ENCODE measurements around the gene FBXL17. TPM values are rescaled to one million over a fixed set of nuclear protein-coding genes. Genes with fewer than 3 reads are reported as not detected.
A peak's percentile ranks its signal among the peaks of the same experiment; 100 is the strongest.

FBXL17 gene
- total and polyA plus RNA-seq, 7 donors = 6.2 to 36.1 (median 30.3) TPM

- no peak for DNase-seq
- H3K36me3 ChIP-seq (ENCODE audit: insufficient read depth in 1 of 2, low read depth in 1 of 2) = peaks cover 0 to 13% of the 10 kb centered on the region in 2 donors
- peak overlapping the region; percentile 31 for H3K4me3 ChIP-seq
- H3K9me3 ChIP-seq = peaks cover 6% of the 10 kb centered on the region
- no peaks in the 10 kb centered on the region for H3K27me3 ChIP-seq (ENCODE audit: insufficient read depth in 3 of 3, low read length in 2 of 3)
- WGBS, 3 donors = 41 to 48% (median 48%) methylated on average over 8 of the region's 8 CpGs
- TF ChIP-seq, protein P1, sequence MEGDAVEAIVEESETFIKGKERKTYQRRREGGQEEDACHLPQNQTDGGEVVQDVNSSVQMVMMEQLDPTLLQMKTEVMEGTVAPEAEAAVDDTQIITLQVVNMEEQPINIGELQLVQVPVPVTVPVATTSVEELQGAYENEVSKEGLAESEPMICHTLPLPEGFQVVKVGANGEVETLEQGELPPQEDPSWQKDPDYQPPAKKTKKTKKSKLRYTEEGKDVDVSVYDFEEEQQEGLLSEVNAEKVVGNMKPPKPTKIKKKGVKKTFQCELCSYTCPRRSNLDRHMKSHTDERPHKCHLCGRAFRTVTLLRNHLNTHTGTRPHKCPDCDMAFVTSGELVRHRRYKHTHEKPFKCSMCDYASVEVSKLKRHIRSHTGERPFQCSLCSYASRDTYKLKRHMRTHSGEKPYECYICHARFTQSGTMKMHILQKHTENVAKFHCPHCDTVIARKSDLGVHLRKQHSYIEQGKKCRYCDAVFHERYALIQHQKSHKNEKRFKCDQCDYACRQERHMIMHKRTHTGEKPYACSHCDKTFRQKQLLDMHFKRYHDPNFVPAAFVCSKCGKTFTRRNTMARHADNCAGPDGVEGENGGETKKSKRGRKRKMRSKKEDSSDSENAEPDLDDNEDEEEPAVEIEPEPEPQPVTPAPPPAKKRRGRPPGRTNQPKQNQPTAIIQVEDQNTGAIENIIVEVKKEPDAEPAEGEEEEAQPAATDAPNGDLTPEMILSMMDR (IDR thresholded peaks at IDR 0.05) = no peak
- intact Hi-C loops (cut with DNase I) = no loop called here
- H3K4me1 ChIP-seq = peaks cover 26% of the 10 kb centered on the region
- H3K27ac ChIP-seq = peak overlapping the region; percentile 27
- peak in 3 of 4 donors; percentile 70 to 80 (median 77) for ATAC-seq
Measured at GRCh38 chr5:108367679-108368334, 14.1 kb downstream of the FBXL17 start.

DNA sequence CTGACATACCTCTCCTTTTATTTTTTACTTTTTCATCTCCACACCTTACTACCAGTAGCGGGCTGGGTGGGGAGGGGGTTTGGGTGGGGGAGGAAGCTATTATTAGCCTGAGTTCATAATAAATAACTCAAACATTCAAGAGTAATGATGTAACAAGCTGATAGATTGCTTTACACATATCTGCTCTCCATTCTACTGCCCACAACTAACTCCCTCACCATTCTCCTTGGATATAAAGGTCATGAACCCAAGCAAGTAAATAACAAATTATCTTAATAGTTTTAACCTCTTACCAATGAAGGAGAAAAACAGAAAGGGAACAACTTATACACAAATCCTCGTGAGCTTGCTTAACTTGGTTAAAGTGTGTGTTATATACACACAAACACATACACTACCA is 15.4 kb downstream of the FBXL17 start:
- 60 to 71% (median 66%) methylated on average over 2 of the region's 2 CpGs for WGBS, 3 donors
- ATAC-seq (peak in 2 of 4 donors; percentile 31 to 32), DNase-seq (no peak)
- intact Hi-C loops (cut with DNase I) = no loop called here
- Histone ChIP-seq H3K9me3 (no peaks in the 10 kb centered on the region), H3K36me3 (ENCODE audit: insufficient read depth in 1 of 2, low read depth in 1 of 2) (peaks cover 0 to 13% of the 10 kb centered on the region in 2 donors), H3K4me1 (peaks cover 26% of the 10 kb centered on the region), H3K4me3 (no peak overlapping the region), H3K27ac (peak overlapping the region; percentile 27), H3K27me3 (ENCODE audit: insufficient read depth in 3 of 3, low read length in 2 of 3) (no peaks in the 10 kb centered on the region)
- TF ChIP-seq, protein P1 (IDR thresholded peaks at IDR 0.05) = no peak

- DNase-seq (no peak), ATAC-seq (no peak)
- Histone ChIP-seq H3K4me1 (peaks cover 6% of the 10 kb centered on the region), H3K27ac (no peak overlapping the region), H3K36me3 (ENCODE audit: insufficient read depth in 1 of 2, low read depth in 1 of 2) (peaks cover 0 to 13% of the 10 kb centered on the region in 2 donors), H3K27me3 (ENCODE audit: insufficient read depth in 3 of 3, low read length in 2 of 3) (no peaks in the 10 kb centered on the region), H3K4me3 (no peak overlapping the region), H3K9me3 (no peaks in the 10 kb centered on the region)
- WGBS, 3 donors = 88 to 95% (median 90%) methylated on average over 2 of the region's 2 CpGs
- intact Hi-C loops (cut with DNase I) = no loop called here
- TF ChIP-seq, protein P1 (IDR thresholded peaks at IDR 0.05) = no peak
Measured at GRCh38 chr5:108361771-108362170, 20.1 kb downstream of the FBXL17 start.

- TF ChIP-seq, protein P1 (IDR thresholded peaks at IDR 0.05) = no peak
Measured at GRCh38 chr5:108361239-108361638, 20.7 kb downstream of the FBXL17 start.

DNA sequence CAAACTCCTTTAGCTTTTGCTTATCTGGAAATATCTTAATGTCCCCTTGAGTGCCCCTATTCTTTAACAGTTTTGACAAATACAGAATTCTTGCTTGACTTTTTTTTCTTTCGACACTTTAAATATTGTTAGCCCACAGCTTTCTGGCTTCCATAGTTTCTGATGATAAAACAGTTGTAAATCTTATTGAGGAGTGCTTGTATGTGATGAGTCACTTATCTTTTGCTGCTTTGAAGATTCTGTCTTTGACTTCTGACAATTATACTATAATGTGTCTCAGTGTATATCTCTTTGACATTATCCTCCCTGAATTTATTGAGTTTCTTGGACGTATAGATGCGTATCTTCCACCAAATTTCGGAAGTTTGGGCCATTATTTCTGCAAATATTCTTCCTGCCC is 21.6 kb downstream of the FBXL17 start:
- peaks cover 0 to 13% of the 10 kb centered on the region in 2 donors for H3K36me3 ChIP-seq (ENCODE audit: insufficient read depth in 1 of 2, low read depth in 1 of 2)
- H3K27me3 ChIP-seq (ENCODE audit: insufficient read depth in 3 of 3, low read length in 2 of 3) = no peaks in the 10 kb centered on the region
- H3K9me3 ChIP-seq = no peaks in the 10 kb centered on the region
- TF ChIP-seq, protein P1 (IDR thresholded peaks at IDR 0.05) = no peak
- DNase-seq (no peak), ATAC-seq (no peak)
- 99% methylated on average over 4 of the region's 4 CpGs for WGBS, 3 donors
- H3K4me1 ChIP-seq = peaks cover 9% of the 10 kb centered on the region
- H3K4me3 ChIP-seq = no peak overlapping the region
- H3K27ac ChIP-seq = no peak overlapping the region
- intact Hi-C loops (cut with DNase I) = no loop called here

More at GRCh38 chr5:108361239-108361638, 20.7 kb downstream of the FBXL17 start:
- intact Hi-C loops (cut with DNase I) = no loop called here
- ATAC-seq (no peak), DNase-seq (no peak)
- WGBS, 3 donors = 84 to 88% (median 84%) methylated on average over 3 of the region's 3 CpGs
- Histone ChIP-seq H3K9me3 (no peaks in the 10 kb centered on the region), H3K4me1 (peaks cover 5% of the 10 kb centered on the region), H3K4me3 (no peak overlapping the region), H3K36me3 (ENCODE audit: insufficient read depth in 1 of 2, low read depth in 1 of 2) (peaks cover 0 to 13% of the 10 kb centered on the region in 2 donors), H3K27ac (no peak overlapping the region), H3K27me3 (ENCODE audit: insufficient read depth in 3 of 3, low read length in 2 of 3) (no peaks in the 10 kb centered on the region)

Measured in psoas muscle (tissue), 8 donors.